ENCODE results near the gene NUDT1. TPM values are rescaled to one million over a fixed set of nuclear protein-coding genes. Genes with fewer than 3 reads are reported as not detected.

Gene NUDT1
- total RNA-seq, 1 experiment from 2014 or later = 84.7 TPM

DNA sequence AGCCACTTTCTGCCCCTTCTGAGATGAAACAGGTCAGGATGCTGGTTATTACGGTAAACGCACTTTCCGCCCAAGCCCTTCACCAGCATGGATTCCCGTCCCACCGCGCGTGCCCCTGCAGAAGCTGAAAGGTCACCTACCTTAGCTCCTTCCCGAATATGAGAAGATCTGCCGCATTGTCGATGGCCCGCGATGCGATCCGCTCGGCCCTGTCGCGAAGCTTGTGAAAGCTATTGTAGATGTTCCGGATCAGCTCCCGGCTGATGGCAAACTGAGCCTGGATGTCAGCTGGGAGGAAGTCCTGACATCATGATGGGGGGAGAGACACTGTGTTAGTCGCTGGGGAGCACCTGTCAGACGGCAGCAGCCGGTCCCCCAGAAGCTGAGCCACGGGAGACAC is 22.1 kb downstream of the NUDT1 start:
- no peaks in the 10 kb centered on the region for H3K4me1 ChIP-seq (ENCODE audit: insufficient read depth, low read length)
- H4K91ac ChIP-seq (ENCODE audit: insufficient read length, low read depth, low read length) = no peak overlapping the region
- Mint-ChIP-seq H3K27me3 (ENCODE audit: low read depth) (no peaks in the 10 kb centered on the region), H3K9me3 (peaks cover 7% of the 10 kb centered on the region in 2 experiments; a peak in 4 of 5 replicates), H3K27ac (peak overlapping the region in 1 of 3 experiments; percentile 30; a peak in 2 of 7 replicates), H3K4me3 (no peak overlapping the region), H3K36me3 (ENCODE audit: insufficient read depth in 1 of 3, low read depth in 3 of 3) (peaks cover 19 to 53% (median 30%) of the 10 kb centered on the region in 3 experiments), H3K4me1 (peaks cover 0 to 2% of the 10 kb centered on the region in 2 experiments; a peak in 1 of 4 replicates)
- no peak overlapping the region for H4K8ac ChIP-seq (replicated peaks; ENCODE audit: insufficient read length, low read depth, low read length)
- H4K20me1 ChIP-seq (ENCODE audit: control insufficient read depth, insufficient read depth, insufficient read length) = no peaks in the 10 kb centered on the region
- no peak overlapping the region for H2BK12ac ChIP-seq (ENCODE audit: insufficient read length, low read depth, low read length)
- H2BK5ac ChIP-seq (ENCODE audit: insufficient read length, low read length) = no peak overlapping the region
- H3K79me1 ChIP-seq (ENCODE audit: insufficient read depth, low read depth, low read length, poor library complexity, severe bottlenecking) = no peaks in the 10 kb centered on the region
- no peak overlapping the region for H3K18ac ChIP-seq (ENCODE audit: insufficient read length, low read depth, low read length)
- no CpG with 5 or more reads among the region's 23 CpGs for WGBS (ENCODE audit: extremely low coverage, insufficient read length, low lambda C conversion rate)
- H3K9ac ChIP-seq (ENCODE audit: extremely low read depth, insufficient read length, low read length) = no peak overlapping the region
- no peak overlapping the region for H3K56ac ChIP-seq (ENCODE audit: insufficient read length, low read depth, low read length)
- DNase-seq = no peak
- H3K23me2 ChIP-seq (ENCODE audit: insufficient read length, low read depth, low read length, poor library complexity, severe bottlenecking) = no peaks in the 10 kb centered on the region
- H3K14ac ChIP-seq (ENCODE audit: insufficient read depth, low read length) = no peak overlapping the region
- H3K27ac ChIP-seq (ENCODE audit: insufficient read length, low read depth, low read length) = no peak overlapping the region
- no peak overlapping the region for H4K5ac ChIP-seq (ENCODE audit: insufficient read length, low read depth, low read length)
- no peaks in the 10 kb centered on the region for H3K9me3 ChIP-seq (ENCODE audit: control insufficient read depth, low read depth, low read length)
- no peak overlapping the region for H3K4me2 ChIP-seq (ENCODE audit: insufficient read depth, insufficient read length, low read length)
- H2BK20ac ChIP-seq (ENCODE audit: low read depth, low read length, poor library complexity, severe bottlenecking) = no peak overlapping the region
- no peak overlapping the region for H2AK5ac ChIP-seq (ENCODE audit: insufficient read length, low read length)
- H3K27me3 ChIP-seq (ENCODE audit: insufficient read depth, low read length) = no peaks in the 10 kb centered on the region
- no peak overlapping the region for H3T11ph ChIP-seq (ENCODE audit: low read length)
- H3K23ac ChIP-seq (ENCODE audit: insufficient read length, low read depth, low read length) = no peak overlapping the region
- no peak overlapping the region for H2AFZ ChIP-seq (ENCODE audit: low read length)
- H3K79me2 ChIP-seq (ENCODE audit: insufficient read depth, low read length) = no peaks in the 10 kb centered on the region
- TF ChIP-seq, protein P1, sequence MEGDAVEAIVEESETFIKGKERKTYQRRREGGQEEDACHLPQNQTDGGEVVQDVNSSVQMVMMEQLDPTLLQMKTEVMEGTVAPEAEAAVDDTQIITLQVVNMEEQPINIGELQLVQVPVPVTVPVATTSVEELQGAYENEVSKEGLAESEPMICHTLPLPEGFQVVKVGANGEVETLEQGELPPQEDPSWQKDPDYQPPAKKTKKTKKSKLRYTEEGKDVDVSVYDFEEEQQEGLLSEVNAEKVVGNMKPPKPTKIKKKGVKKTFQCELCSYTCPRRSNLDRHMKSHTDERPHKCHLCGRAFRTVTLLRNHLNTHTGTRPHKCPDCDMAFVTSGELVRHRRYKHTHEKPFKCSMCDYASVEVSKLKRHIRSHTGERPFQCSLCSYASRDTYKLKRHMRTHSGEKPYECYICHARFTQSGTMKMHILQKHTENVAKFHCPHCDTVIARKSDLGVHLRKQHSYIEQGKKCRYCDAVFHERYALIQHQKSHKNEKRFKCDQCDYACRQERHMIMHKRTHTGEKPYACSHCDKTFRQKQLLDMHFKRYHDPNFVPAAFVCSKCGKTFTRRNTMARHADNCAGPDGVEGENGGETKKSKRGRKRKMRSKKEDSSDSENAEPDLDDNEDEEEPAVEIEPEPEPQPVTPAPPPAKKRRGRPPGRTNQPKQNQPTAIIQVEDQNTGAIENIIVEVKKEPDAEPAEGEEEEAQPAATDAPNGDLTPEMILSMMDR (conservative IDR thresholded peaks at IDR 0.05) = no peak
- H3K4ac ChIP-seq (ENCODE audit: low read depth, low read length) = no peak overlapping the region
- no peak overlapping the region for H2BK15ac ChIP-seq (ENCODE audit: low read depth, low read length)
- no peak overlapping the region for H2BK120ac ChIP-seq (ENCODE audit: low read depth, low read length, poor library complexity, severe bottlenecking)
